ENCODE measurements around the gene TSPAN32.
A peak's percentile ranks its signal among the peaks of the same experiment; 100 is the strongest.

TSPAN32 gene

DNA sequence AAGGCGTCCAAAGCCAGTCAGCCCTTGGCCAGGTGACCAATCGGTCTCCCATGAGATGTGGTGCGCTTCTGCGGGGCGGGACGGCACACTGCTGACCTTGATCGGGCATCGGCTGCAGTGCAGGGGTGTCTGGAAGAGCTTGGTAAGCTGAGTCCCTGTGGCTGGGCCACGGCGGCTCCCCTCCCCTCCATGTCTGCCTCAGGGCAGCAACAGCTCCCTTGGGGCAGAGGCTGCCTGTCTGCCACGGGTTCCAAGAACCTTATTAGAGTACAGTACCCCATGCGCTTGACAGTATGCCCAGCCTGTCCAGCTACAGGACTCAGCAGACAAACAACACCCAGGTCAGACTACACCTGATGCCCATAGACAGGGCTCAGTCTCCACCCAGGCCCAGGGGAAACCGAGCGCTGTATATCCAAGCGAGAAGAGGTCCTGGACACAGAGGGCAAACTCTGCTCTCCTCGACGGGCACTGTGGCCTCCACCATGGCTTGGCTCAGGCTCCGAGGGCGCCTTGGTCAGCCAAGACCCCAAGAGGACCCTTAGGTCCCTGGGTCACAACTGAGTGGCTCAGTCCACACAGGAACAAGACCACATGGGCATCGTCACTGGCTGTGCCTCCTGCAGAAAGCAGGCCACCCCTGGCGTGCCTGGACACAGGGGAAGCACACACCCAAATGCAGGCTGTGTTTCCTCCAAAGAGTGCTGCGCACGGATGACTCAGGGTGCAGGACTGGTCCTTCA, 18.9 kb downstream of the TSPAN32 start:
- ATAC-seq = no peak
- TF ChIP-seq ESRRG (CRISPR knock-in tag; IDR thresholded peaks at IDR 0.05) (no peak), ZFP3 (CRISPR knock-in tag; IDR thresholded peaks at IDR 0.05) (no peak), RARB (CRISPR knock-in tag; IDR thresholded peaks at IDR 0.05) (no peak), CSDC2 (CRISPR knock-in tag; IDR thresholded peaks at IDR 0.05) (no peak)
- TF ChIP-seq, protein P1, sequence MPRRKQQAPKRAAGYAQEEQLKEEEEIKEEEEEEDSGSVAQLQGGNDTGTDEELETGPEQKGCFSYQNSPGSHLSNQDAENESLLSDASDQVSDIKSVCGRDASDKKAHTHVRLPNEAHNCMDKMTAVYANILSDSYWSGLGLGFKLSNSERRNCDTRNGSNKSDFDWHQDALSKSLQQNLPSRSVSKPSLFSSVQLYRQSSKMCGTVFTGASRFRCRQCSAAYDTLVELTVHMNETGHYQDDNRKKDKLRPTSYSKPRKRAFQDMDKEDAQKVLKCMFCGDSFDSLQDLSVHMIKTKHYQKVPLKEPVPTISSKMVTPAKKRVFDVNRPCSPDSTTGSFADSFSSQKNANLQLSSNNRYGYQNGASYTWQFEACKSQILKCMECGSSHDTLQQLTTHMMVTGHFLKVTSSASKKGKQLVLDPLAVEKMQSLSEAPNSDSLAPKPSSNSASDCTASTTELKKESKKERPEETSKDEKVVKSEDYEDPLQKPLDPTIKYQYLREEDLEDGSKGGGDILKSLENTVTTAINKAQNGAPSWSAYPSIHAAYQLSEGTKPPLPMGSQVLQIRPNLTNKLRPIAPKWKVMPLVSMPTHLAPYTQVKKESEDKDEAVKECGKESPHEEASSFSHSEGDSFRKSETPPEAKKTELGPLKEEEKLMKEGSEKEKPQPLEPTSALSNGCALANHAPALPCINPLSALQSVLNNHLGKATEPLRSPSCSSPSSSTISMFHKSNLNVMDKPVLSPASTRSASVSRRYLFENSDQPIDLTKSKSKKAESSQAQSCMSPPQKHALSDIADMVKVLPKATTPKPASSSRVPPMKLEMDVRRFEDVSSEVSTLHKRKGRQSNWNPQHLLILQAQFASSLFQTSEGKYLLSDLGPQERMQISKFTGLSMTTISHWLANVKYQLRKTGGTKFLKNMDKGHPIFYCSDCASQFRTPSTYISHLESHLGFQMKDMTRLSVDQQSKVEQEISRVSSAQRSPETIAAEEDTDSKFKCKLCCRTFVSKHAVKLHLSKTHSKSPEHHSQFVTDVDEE (CRISPR knock-in tag; IDR thresholded peaks at IDR 0.05) = no peak

- ATAC-seq = no peak
- TF ChIP-seq, protein P2, sequence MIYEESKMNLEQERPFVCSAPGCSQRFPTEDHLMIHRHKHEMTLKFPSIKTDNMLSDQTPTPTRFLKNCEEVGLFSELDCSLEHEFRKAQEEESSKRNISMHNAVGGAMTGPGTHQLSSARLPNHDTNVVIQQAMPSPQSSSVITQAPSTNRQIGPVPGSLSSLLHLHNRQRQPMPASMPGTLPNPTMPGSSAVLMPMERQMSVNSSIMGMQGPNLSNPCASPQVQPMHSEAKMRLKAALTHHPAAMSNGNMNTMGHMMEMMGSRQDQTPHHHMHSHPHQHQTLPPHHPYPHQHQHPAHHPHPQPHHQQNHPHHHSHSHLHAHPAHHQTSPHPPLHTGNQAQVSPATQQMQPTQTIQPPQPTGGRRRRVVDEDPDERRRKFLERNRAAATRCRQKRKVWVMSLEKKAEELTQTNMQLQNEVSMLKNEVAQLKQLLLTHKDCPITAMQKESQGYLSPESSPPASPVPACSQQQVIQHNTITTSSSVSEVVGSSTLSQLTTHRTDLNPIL (CRISPR knock-in tag; IDR thresholded peaks at IDR 0.05; ENCODE audit: low read depth) = no peak
- TF ChIP-seq CSRNP3 (CRISPR knock-in tag; IDR thresholded peaks at IDR 0.05) (no peak), POU6F1 (CRISPR knock-in tag; IDR thresholded peaks at IDR 0.05; ENCODE audit: borderline replicate concordance, low read depth) (no peak), CSDC2 (CRISPR knock-in tag; IDR thresholded peaks at IDR 0.05) (no peak), PPARA (CRISPR knock-in tag; IDR thresholded peaks at IDR 0.05; ENCODE audit: borderline replicate concordance) (no peak), TOX (CRISPR knock-in tag; IDR thresholded peaks at IDR 0.05; ENCODE audit: borderline replicate concordance) (no peak), TCF4 (CRISPR knock-in tag; IDR thresholded peaks at IDR 0.05; ENCODE audit: borderline replicate concordance) (no peak), RARB (CRISPR knock-in tag; IDR thresholded peaks at IDR 0.05) (no peak)
Measured at GRCh38 chr11:2321311-2321683, 19.5 kb downstream of the TSPAN32 start.

DNA sequence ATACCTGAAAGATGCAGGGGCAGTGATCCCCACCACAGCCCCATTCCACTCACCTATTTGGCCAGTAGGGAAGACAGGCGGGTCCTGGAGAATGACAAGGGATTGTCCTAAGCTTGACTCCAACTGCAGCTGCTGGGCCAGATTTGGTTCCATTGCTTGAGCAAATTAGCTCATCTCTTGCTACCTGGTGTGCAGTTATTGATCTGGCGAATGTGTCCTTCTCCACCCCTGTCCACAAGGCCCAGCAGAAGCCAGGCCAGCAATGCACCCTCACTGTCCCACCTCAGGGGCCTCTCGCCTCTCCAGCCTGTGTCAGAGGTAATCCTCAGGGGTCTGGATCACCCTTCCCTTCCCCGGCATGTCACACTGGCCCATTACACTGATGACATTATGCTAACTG, 23.3 kb downstream of the TSPAN32 start:
- no peak for TF ChIP-seq BACH2 (CRISPR knock-in tag; IDR thresholded peaks at IDR 0.05; ENCODE audit: borderline replicate concordance)
- no peak for TF ChIP-seq ZFP3 (CRISPR knock-in tag; IDR thresholded peaks at IDR 0.05)
- no peak for TF ChIP-seq ISL1 (CRISPR knock-in tag; IDR thresholded peaks at IDR 0.05)
- TF ChIP-seq ZNF70 (CRISPR knock-in tag; IDR thresholded peaks at IDR 0.05) = no peak
- TF ChIP-seq GLIS3 (CRISPR knock-in tag; IDR thresholded peaks at IDR 0.05) = no peak
- TF ChIP-seq RARB (CRISPR knock-in tag; IDR thresholded peaks at IDR 0.05) = no peak
- TF ChIP-seq ZFP30 (CRISPR knock-in tag; IDR thresholded peaks at IDR 0.05) = no peak
- TF ChIP-seq ESRRG (CRISPR knock-in tag; IDR thresholded peaks at IDR 0.05) = no peak
- no peak for TF ChIP-seq OSR1 (CRISPR knock-in tag; IDR thresholded peaks at IDR 0.05)
- ATAC-seq = no peak

GRCh38 chr11:2325719-2326118, 23.9 kb downstream of the TSPAN32 start:
- peak; percentile 18; the same call in 1 of the 3 replicates for ATAC-seq
- no peak for TF ChIP-seq CSRNP3 (CRISPR knock-in tag; IDR thresholded peaks at IDR 0.05)
- no peak for TF ChIP-seq ESRRG (CRISPR knock-in tag; IDR thresholded peaks at IDR 0.05)
- no peak for TF ChIP-seq ISL1 (CRISPR knock-in tag; IDR thresholded peaks at IDR 0.05)
- no peak for TF ChIP-seq ZFP30 (CRISPR knock-in tag; IDR thresholded peaks at IDR 0.05)
- no peak for TF ChIP-seq ZC3H10 (CRISPR knock-in tag; IDR thresholded peaks at IDR 0.05)
- TF ChIP-seq ZNF8 (CRISPR knock-in tag; IDR thresholded peaks at IDR 0.05) = no peak
- no peak for TF ChIP-seq ARNTL (CRISPR knock-in tag; IDR thresholded peaks at IDR 0.05; ENCODE audit: borderline replicate concordance, low read depth)
- TF ChIP-seq TCF4 (CRISPR knock-in tag; IDR thresholded peaks at IDR 0.05; ENCODE audit: borderline replicate concordance) = no peak
- no peak for TF ChIP-seq TOX (CRISPR knock-in tag; IDR thresholded peaks at IDR 0.05; ENCODE audit: borderline replicate concordance)
- TF ChIP-seq ZNF70 (CRISPR knock-in tag; IDR thresholded peaks at IDR 0.05) = no peak
- TF ChIP-seq PATZ1 (CRISPR knock-in tag; IDR thresholded peaks at IDR 0.05; ENCODE audit: borderline replicate concordance) = no peak
- no peak for TF ChIP-seq CSDC2 (CRISPR knock-in tag; IDR thresholded peaks at IDR 0.05)
- TF ChIP-seq, protein P2 (CRISPR knock-in tag; IDR thresholded peaks at IDR 0.05; ENCODE audit: low read depth) = no peak
- TF ChIP-seq PPARA (CRISPR knock-in tag; IDR thresholded peaks at IDR 0.05; ENCODE audit: borderline replicate concordance) = no peak
- no peak for TF ChIP-seq ZNF565 (CRISPR knock-in tag; conservative IDR thresholded peaks at IDR 0.05; ENCODE audit: low read depth)

All from SK-N-SH treated with all-trans-retinoic acid at 6 μM for 48 hours (cell line).